Muscle of back (tissue), 11 donors: Measurements from ENCODE around the gene FAF1. TPM values are rescaled to one million over a fixed set of nuclear protein-coding genes. Genes with fewer than 3 reads are reported as not detected.
"Not testable (repeated sequence)": the region's sequence is repeated elsewhere in the genome, so short reads cannot be mapped to it uniquely, and the experiment has no call there.

Source experiments
- DNase-seq, 3 donors: peaks; one replicate each; pipeline versions ENCODE4 v3.0.0 to v3.0.0-alpha.2; 2013
- polyA plus RNA-seq, 10 donors: library from polyadenylated mRNA; unstranded; fragments of 120-200 nt; gene quantifications; one replicate each; pipeline ENCODE4 v1.2.1, GENCODE V29; 2013; ENCODE audit not compliant: insufficient read length in 10 of 10

FAF1 gene
- polyA plus RNA-seq, 10 donors = 38.6 to 59.4 (median 46.2) TPM

- no peak for DNase-seq
Observed at GRCh38 chr1:50570066-50570468, 390.0 kb downstream of the FAF1 start.

- no peak for DNase-seq
Observed at GRCh38 chr1:50568782-50569181, 391.3 kb downstream of the FAF1 start.

GRCh38 chr1:50566405-50566804, 393.7 kb downstream of the FAF1 start:
- no peak for DNase-seq

GRCh38 chr1:50564417-50564816, 395.6 kb downstream of the FAF1 start:
- no peak for DNase-seq

GRCh38 chr1:50562106-50562505, 398.0 kb downstream of the FAF1 start:
- no peak for DNase-seq

- DNase-seq = no peak
Observed at GRCh38 chr1:50559421-50559820, 400.6 kb downstream of the FAF1 start.

GRCh38 chr1:50553921-50554320, 406.1 kb downstream of the FAF1 start:
- DNase-seq = no peak

GRCh38 chr1:50548243-50548642, 411.8 kb downstream of the FAF1 start:
- no peak for DNase-seq

GRCh38 chr1:50542362-50542761, 417.7 kb downstream of the FAF1 start:
- DNase-seq = no peak

GRCh38 chr1:50538476-50538875, 421.6 kb downstream of the FAF1 start:
- DNase-seq = no peak

GRCh38 chr1:50531601-50532000, 428.5 kb downstream of the FAF1 start:
- no peak for DNase-seq

- DNase-seq = no peak
Observed at GRCh38 chr1:50531027-50531426, 429.0 kb downstream of the FAF1 start.

GRCh38 chr1:50529510-50529909, 430.6 kb downstream of the FAF1 start:
- no peak for DNase-seq

GRCh38 chr1:50527987-50528320, 432.1 kb downstream of the FAF1 start:
- not testable (repeated sequence) for DNase-seq

- no peak for DNase-seq
Observed at GRCh38 chr1:50527249-50527986, 432.6 kb downstream of the FAF1 start.

- no peak for DNase-seq
Observed at GRCh38 chr1:50526431-50526830, 433.6 kb downstream of the FAF1 start.

GRCh38 chr1:50523548-50523947, 436.5 kb downstream of the FAF1 start:
- no peak for DNase-seq

- DNase-seq = no peak
Observed at GRCh38 chr1:50522691-50523342, 437.2 kb downstream of the FAF1 start.

- DNase-seq = no peak
Observed at GRCh38 chr1:50521703-50522102, 438.4 kb downstream of the FAF1 start.

- DNase-seq = no peak
Observed at GRCh38 chr1:50517488-50517887, 442.6 kb downstream of the FAF1 start.

- no peak for DNase-seq
Observed at GRCh38 chr1:50516056-50516455, 444.0 kb downstream of the FAF1 start.

- no peak for DNase-seq
Observed at GRCh38 chr1:50508040-50508586, 452.0 kb downstream of the FAF1 start.

- no peak for DNase-seq
Observed at GRCh38 chr1:50505427-50505826, 454.6 kb downstream of the FAF1 start.

GRCh38 chr1:50503515-50503914, 456.6 kb downstream of the FAF1 start:
- no peak for DNase-seq
